Nucleus accumbens (tissue), 56 donors: ENCODE results near the gene UBR3.
"Not testable (repeated sequence)": the region's sequence is repeated elsewhere in the genome, so short reads cannot be mapped to it uniquely, and the experiment has no call there.

Experiments used
- DNase-seq, 56 donors: peaks; one replicate each; lab custom pipeline; 2025; lab: John Stamatoyannopoulos, UW

UBR3 gene

DNA sequence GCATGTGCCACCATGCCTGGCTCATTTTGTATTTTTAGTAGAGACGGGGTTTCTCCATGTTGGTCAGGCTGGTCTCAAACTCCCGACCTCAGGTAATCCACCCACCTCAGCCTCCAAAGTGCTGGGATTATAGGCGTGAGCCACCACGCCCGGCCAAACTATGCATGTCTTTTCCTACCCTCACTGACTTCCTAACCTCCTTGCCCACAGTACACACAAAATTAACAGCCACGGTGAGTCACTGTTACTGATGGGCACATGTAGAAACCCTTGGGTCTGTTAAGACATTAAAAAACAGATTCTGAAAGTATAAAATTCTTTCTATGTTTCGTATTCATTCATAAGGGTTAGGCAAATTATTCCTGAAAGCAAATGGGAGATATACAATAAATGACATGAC is 7.2 kb upstream of the UBR3 start:
- DNase-seq: not testable (repeated sequence)

DNA sequence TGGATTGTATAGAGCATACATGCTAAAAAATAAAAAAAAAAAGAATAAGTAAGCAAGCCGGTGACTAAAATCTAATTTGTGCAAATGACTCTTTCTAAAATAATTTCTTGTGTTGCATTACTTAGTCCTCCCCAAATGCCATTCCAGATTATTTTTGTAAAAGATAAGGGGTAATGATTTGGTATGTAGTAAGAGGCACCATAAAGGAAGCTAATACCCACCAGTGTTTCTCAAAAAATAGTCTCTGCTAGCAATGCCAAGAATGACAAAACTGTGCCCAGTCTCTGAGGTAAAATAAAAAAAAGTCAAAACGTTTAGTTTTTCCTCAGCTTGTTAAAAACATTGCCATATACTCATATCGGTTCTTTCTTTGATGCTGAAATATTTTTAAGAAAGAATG is 5.2 kb upstream of the UBR3 start:
- DNase-seq: no peak

DNA sequence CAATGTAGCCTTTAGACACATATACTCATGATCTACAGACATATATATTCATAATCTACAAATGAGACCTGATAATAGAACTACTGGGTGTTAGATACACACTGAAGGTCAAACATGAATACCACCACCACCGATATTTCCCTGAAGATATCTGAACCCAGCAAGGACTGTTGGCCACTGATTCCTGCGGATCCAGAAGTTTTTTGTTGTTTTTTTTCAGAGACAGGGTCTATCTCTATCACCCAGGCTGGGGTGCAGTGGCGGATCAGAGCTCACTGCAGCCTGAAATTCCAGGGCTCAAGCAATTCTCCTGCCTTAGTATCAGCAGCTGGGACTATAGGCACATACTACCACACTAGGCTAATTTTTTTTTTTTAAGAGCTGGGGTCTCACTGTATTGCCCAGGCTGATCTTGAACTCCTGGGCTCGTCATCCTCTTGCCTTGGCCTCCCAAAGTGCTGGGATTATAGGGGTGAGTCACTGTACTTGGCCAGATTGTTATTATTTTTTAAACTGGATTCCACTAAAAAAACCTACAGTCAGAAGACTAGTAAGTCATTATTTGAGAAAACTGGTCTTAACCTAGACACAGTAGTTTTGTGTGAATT is 4.4 kb upstream of the UBR3 start:
- no peak for DNase-seq

DNA sequence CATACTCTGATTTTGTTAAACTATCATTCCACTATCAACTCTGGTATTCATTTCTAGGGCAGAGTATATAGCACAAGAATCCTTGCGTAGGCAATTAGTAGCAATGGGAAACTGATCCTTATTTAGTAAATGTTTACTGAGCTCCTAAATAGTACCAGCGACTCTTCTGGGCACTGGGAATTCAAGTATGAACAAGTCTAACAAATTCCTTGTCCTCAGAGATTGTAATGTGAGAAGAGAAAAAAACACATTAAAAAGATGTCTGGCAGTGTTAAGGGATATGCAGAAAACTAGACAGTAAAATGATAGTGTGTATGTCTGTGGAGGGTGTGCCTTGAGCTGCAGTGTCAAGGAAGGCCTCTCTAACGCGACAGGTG is 3.3 kb upstream of the UBR3 start:
- no peak for DNase-seq

DNA sequence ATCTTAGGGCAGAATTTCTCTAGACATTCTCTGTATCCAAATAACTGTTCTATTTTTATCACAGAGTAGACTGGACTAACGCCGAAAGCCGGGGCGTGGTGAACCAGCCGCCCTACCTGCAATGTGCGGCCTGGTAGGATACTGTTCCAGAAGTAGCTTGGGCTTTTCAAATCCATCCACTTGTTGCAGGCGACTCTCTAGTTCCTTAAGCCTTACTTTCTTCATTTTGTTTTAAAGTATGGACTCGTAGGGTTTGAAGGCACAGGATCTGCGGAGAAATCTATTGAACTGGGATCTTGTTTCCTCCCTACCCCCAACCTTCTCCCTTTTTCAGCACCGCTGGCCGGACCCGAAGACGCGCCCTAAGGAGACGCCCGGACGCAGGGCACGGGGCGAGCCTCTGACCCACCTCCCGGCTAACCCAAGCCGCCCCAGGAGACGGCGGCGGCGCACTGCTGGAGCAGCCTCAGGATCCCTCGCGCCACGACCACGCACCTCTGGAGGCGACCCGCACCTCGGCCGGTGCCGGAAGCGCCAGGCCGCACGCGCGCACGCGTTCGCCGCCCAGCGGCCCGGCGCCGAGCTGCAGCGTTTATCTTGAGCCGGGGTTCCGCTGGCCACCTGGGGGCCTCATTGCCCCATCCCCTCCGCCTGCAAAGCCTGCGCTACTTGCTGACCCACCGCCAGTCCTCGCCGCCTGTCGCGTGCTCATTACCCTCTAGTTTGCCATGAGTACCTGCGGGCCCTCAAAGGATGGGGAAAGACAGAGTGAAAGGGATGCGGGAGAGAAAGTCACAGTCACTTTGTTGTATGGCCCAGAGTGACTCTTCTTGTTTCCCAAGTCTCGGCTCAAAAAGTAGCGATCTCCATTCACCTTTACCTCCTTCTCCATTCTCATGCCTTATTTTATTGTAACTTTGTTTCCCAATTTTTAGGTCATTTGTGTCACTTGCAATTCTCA is 2.6 kb upstream of the UBR3 start, which contains the start of gene METTL5:
Gene METTL5 (minus strand): TSS at position 533 of the 961 bp plus-strand sequence. CDS start 308 bp downstream, at position 225.
- peak in 54 of 56 donors; percentile 16 to 89 (median 77) for DNase-seq

DNA sequence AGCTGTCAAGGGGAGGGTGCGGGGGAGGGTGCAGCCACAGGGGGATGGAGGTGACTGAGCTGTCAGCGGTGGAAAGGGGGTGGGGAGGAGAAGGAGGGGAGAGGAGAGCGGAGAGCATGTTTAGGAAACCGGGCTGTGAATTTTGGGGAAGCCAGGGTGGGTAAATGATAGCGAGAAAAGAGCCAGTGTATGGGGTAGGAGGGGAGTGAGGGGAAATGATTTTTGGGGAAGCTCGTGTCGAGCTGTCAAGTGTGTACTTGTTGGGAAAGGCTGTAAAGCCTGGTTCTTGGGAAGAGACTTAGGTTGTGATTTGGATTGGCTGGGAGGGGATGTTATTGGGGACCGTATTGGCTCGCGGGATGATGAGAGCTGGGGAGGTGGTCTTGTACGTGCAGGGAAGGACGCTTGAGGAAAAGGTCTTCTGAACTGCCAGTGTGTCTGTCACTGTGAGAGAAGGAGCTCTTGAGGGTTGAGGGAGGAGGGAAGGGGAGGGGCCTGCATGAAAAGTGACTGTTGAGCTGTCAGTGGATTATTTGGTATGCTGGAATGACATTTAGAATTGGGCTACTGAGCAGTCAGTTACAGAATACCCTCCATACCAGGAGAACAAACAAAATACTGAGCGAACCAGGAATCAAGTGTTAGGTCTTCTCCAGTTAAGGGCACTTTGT is 1.0 kb downstream of the UBR3 start:
- DNase-seq: peak in 50 of 56 donors; percentile 4 to 67 (median 40)

DNA sequence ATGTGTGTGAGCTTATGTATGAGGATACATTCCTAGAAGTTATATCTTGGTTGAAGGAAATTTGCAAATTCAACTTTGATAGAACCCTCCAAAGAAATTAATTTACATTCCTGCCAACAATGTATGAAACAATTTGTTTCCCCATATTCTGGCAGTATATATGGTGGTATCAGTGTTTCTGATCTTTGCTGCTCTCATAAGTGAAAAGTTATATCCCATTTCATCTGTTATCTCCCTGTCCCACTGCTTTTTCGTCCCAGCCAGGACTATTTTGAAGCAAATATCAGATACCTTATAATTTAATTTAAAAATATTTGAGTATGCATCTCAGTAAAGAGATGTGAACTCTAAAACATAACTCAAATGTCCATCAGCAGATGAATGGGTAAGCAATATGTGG is 7.1 kb downstream of the UBR3 start:
- DNase-seq: no peak

DNA sequence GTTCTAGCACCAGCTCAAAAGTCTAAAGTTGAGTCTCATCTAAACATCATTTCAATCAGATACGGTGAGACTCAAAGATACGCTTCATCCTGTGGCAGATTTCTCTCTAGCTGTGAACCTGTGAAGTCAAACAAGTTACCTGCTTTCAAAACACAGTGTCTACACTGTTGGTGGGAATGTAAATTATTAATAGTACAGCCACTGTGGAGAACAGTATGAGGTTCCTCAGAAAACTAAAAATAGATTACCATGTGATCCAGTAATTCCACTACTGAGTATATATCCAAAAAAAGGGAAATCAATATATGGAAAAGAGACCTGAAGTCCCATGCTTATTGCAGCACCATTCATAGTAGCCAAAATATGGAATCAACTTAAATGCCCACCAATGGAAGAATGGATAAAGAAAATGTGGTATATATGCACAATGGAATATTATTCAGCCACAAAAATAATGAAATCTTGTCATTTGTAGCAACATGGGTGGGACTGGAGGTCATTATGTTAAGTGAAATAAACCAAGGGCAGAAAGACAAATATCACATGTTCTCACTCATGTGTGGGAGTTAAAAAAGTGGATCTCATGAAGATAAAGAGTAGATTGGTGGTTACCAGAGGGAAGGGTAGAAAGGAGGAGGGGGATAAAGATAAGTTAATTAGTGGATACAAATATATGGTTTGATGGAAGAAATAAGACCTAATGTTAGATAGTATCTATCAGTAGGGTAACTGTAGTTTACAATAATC is 11.7 kb downstream of the UBR3 start:
- DNase-seq: no peak

DNA sequence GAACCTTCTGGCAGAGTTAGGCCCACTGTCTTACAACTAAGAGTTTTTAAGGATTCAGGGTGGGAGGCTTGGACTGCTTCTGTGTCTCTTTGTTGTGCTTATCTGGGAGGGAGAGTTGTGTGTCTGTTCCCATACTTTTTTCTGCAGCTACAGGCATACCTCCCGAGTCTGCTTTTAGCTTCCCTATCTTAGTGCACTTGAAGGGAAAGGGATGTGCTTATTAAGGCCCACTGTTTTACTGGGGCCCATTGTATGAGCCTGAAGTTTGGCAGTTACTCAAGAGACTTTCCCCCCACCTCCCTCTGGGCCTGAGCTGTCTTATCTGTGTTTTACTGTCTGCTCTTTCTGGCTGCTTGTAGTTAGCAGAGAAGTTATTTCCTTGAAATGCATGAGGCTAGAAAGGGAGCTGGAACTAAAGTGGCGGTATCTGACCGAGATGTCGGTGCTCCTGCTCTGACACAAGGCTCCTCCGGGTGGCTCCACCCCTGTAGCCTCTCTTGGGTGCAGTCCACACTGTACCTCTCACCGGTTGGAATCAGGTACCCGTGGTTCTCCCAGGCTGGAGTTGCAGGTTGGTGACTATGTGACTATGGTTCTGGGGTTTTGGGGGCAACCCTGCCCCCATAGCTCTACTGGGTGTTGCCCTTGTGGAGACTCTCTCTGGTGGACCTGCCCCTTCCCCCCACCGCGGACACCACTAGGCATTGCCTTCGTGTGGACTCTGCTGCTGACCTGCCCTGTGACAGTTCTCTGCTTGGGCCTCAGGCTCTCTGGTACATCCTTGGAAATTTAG is 12.9 kb downstream of the UBR3 start:
- DNase-seq: peak in 1 of 56 donors; percentile 3

DNA sequence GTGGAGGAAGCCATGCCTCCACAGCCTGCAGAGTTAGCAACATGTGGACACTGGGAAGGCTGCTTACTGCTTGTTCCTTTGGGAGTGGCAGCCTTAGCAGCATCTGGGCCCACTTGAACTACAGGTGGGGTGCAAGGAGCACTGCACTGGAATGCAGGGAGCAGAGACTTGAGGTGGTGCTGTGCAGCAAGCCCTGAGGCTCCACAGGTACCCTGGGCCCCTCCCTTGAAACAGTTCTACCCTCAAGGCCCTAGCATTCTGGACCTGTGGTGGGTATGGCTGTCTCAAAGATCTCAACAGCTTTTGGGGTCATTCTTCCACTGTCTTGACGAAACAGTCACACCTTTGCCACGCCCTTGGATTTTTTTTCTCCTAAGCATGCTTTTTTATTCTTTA is 13.5 kb downstream of the UBR3 start:
- DNase-seq: no peak

DNA sequence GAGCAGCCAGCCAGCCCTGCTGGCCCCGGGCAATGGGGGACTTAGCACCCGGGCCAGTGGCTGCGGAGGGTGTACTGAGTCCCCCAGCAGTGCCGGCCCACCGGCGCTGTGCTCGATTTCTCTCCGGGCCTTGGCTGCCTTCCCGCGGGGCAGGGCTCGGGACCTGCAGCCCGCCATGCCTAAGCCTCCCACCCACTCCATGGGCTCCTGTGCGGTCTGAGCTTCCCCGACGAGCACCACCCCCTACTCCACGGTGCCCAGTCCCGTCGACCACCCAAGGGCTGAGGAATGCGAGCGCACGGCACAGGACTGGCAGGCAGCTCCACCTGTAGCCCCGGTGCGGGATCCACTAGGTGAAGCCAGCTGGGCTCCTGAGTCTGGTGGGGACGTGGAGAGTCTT is 14.4 kb downstream of the UBR3 start:
- DNase-seq: not testable (repeated sequence)

DNA sequence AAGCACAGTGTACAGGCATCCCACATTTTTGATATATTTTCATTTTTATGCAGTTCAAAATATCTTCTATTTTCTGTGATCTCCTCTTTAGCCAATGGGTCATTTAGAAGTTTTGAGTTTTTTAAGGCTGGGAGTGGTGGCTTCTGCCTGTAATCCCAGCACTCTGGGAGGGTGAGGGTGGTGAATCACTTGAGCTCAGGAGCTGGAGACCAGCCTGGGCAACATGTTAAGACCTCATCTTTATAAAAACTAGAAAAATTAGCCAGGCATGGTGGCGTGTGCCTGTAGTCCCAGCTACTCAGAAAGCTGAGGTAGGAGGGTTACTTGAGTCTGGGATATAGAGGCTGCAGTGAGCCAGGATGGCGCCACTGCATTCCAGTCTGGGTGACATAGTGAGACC is 17.8 kb downstream of the UBR3 start:
- no peak for DNase-seq

DNA sequence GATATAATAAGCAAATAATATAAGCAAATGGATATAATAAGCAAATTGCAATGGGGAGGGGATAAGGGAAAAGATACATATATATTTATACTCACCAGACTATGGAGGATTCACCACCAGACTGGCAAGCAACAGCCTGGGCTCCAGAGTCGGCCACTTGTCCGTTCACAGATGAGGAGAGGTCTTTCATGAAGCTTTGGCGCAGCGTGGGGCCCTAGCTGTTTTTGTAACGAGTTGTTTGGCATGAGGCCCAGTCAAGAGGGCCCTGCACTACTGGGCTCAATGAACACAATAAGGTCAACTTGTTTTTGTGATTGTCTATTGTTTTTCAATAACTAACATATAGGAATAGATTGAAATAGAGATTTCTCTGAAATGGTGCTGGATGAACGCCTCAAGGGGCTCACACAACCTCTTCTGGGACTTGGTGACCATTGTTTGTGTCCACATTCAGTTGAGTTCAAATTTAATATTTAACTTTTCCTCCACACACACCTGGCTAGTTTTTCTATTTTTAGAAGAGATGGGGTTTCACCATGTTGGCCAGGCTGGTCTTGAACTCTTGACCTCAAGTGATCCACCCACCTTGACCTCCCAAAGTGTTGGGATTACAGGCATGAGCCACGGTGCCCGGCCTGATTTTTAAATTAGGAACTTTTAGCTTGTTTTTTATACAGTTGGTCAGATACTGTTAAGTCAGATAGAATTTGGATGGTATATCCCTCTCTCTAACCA is 21.9 kb downstream of the UBR3 start:
- DNase-seq: peak in 42 of 56 donors; percentile 2 to 76 (median 35)

DNA sequence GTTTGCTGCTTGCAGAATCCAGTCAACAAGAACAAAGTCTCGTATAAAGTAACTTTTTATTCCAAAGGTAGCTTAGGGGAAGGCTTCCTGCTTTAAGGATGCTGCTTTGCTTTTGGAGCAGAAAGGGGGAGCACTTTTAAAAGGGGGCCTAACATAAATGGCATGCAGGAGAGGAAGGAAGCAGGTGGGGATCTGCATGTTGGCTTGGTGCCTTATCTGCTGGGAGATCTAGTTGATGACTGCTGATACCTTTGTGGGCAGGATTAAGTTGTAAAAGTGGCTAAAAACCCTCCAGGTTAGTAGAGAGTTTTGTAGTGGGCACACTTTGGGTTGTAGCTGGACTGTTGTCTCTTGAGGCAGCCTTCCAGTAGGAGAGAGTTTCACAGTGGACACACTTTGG is 22.5 kb downstream of the UBR3 start:
- no peak for DNase-seq

DNA sequence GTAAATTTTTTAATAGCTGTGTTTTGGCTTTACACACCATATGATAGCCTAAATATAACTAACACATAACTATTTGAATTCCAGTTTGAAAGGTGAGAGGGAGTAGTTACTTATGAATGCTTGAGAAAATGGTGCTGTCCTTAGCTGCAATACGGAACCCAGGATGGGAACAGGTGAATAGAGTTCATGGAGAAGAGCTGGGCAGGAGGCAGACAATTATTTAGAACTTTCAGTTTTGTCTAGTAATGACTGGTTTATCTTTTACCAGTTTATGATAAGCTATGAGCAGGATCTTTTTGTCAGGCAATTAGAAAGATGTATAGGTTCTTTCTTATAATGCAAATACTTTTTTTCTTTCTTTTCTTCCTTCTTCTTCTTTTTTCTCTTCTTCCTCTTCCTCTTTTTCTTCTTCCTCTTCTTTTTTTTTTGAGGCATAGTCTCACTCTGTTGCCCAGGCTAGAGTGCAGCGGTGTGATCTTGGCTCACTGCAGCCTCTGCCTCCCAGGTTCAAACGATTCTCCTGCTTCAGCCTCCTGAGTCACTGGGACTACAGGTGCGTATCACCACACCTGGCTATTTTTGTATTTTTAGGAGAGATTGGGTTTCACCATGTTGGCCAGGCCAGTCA is 25.9 kb downstream of the UBR3 start:
- DNase-seq: no peak

DNA sequence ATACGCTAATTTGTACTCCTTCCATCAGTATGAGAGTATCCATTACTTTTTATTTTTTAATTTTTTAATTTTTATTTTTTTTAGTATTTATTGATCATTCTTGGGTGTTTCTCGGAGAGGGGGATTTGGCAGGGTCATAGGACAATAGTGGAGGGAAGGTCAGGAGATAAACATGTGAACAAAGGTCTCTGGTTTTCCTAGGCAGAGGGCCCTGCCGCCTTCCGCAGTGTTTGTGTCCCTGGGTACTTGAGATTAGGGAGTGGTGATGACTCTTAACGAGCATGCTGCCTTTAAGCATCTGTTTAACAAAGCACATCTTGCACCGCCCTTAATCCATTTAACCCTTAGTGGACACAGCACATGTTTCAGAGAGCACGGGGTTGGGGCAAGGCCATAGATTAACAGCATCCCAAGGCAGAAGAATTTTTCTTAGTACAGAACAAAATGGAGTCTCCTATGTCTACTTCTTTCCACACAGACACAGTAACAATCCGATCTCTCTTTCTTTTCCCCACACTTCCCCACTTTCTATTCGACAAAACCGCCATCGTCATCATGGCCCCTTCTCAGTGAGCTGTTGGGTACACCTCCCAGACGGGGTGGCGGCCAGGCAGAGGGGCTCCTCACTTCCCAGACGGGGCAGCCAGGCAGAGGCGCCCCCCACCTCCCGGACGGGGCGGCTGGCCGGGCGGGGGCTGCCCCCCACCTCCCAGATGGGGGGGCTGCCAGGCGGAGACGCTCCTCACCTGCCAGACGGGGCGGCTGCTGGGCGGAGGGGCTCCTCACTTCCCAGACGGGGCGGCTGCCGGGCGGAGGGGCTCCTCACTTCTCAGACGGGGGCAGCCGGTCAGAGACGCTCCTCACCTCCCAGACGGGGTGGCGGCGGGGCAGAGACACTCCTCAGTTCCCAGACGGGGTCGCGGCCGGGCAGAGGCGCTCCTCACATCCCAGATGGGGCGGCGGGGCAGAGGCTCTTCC is 28.3 kb downstream of the UBR3 start:
- not testable (repeated sequence) for DNase-seq

DNA sequence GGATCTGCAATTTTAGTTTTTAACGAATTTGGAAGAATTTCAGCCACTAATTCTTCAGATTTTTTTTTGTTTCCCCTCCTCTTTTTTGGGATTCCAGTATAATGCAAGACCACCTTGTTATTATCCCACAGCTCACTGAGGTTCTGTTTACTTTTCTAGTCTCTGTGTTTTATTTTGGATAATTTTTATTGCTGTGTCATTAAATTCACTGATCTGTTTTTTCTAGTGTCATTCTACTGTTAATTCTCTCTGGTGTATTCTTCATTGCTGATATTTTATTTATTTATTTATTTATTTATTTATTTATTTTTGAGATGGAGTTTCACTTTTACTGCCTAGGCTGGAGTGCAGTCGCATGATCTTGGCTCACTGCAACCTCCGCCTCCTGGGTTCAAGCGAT is 32.2 kb downstream of the UBR3 start:
- no peak for DNase-seq
